GM03348 (cell line): ENCODE measurements around the gene C17orf100.

Experiments used
- DNase-seq: peaks from one replicate; pipeline ENCODE4 v3.0.0; 2012; ENCODE audit warnings: low spot score

The C17orf100 gene

GRCh38 chr17:6669479-6670212 lies 18.1 kb downstream of the C17orf100 start:
- DNase-seq, result no peak

- no peak for DNase-seq
These were observed 19.0 kb downstream of the C17orf100 start for GRCh38 chr17:6670571-6670970.

GRCh38 chr17:6670999-6671398 lies 19.4 kb downstream of the C17orf100 start:
- no peak for DNase-seq

- DNase-seq, result no peak
These were observed 19.9 kb downstream of the C17orf100 start for GRCh38 chr17:6671431-6671830.

- DNase-seq, result no peak
These were observed 23.0 kb downstream of the C17orf100 start for GRCh38 chr17:6674586-6674985.

GRCh38 chr17:6675201-6675825 lies 23.8 kb downstream of the C17orf100 start:
- no peak for DNase-seq

- no peak for DNase-seq
These were observed 25.2 kb downstream of the C17orf100 start for GRCh38 chr17:6676802-6677157.

- DNase-seq, result no peak
These were observed 25.7 kb downstream of the C17orf100 start for GRCh38 chr17:6677158-6677831.

GRCh38 chr17:6677946-6678345 lies 26.4 kb downstream of the C17orf100 start:
- no peak for DNase-seq

- DNase-seq, result no peak
These were observed 27.7 kb downstream of the C17orf100 start for GRCh38 chr17:6679241-6679640.

- DNase-seq, result no peak
These were observed 29.6 kb downstream of the C17orf100 start for GRCh38 chr17:6681176-6681575.

- DNase-seq, result no peak
These were observed 30.1 kb downstream of the C17orf100 start for GRCh38 chr17:6681671-6682070.

GRCh38 chr17:6682339-6682738 lies 30.8 kb downstream of the C17orf100 start:
- DNase-seq, result no peak

GRCh38 chr17:6683081-6683684 lies 31.6 kb downstream of the C17orf100 start:
- DNase-seq, result no peak

GRCh38 chr17:6683730-6684459 lies 32.3 kb downstream of the C17orf100 start:
- DNase-seq, result no peak

- no peak for DNase-seq
These were observed 32.9 kb downstream of the C17orf100 start for GRCh38 chr17:6684460-6684783.

- DNase-seq, result no peak
These were observed 33.6 kb downstream of the C17orf100 start for GRCh38 chr17:6684881-6685767.

- no peak for DNase-seq
These were observed 34.5 kb downstream of the C17orf100 start for GRCh38 chr17:6686026-6686425.

- DNase-seq, result no peak
These were observed 37.4 kb downstream of the C17orf100 start for GRCh38 chr17:6688944-6689343.

- no peak for DNase-seq
These were observed 39.1 kb downstream of the C17orf100 start for GRCh38 chr17:6690641-6691040.

- no peak for DNase-seq
These were observed 40.0 kb downstream of the C17orf100 start for GRCh38 chr17:6691546-6691945.
